Keratinocyte (primary cell): Measurements from ENCODE around the gene ROPN1L. TPM values are rescaled to one million over a fixed set of nuclear protein-coding genes. Genes with fewer than 3 reads are reported as not detected.

Experiments
- DNase-seq: peaks from one replicate; pipeline ENCODE4 v3.0.0-alpha.2; 2011; ENCODE audit warnings: low read depth, missing footprints, low spot score
- FAIRE-seq: peaks from 2 replicates; lab custom pipeline; 2011; peaks lifted over from hg19 to GRCh38; lab: Jason Lieb, UNC
- H2AFZ ChIP-seq: 2 replicates; pipeline ENCODE4 v1.6.0; 2012; ENCODE audit warnings: low read length, control low read depth, inconsistent platforms; ENCODE audit not compliant: control insufficient read depth
- H3K27ac ChIP-seq: 2 replicates; pipeline ENCODE4 v1.5.1; 2011; ENCODE audit warnings: low read length; ENCODE audit not compliant: control insufficient read depth, insufficient read depth
- H3K27me3 ChIP-seq: 3 replicates; pipeline ENCODE4 v1.6.0; 2011; ENCODE audit warnings: low read length; ENCODE audit not compliant: control insufficient read depth, insufficient read depth; ENCODE audit errors: extremely low read depth
- H3K36me3 ChIP-seq, 2 experiments: 2 replicates in 1 of 2; 3 replicates in 1 of 2; pipeline ENCODE4 v1.5.1; 2011; ENCODE audit warnings: low read length in 2 of 2, mild to moderate bottlenecking in 1 of 2; ENCODE audit not compliant: control insufficient read depth in 2 of 2, insufficient read depth in 2 of 2; ENCODE audit errors: extremely low read depth in 1 of 2
- H3K4me1 ChIP-seq: 3 replicates; pipeline ENCODE4 v1.5.1; 2011; ENCODE audit warnings: low read length; ENCODE audit not compliant: control insufficient read depth, insufficient read depth; ENCODE audit errors: extremely low read depth
- H3K4me2 ChIP-seq: 3 replicates; pipeline ENCODE4 v1.6.0; 2011; ENCODE audit warnings: low read depth, low read length; ENCODE audit not compliant: control insufficient read depth, insufficient read depth; ENCODE audit errors: extremely low read depth
- H3K4me3 ChIP-seq, 3 experiments: fragments of 200-600 bp in 1 of 3; sonication (generic) in 1 of 3; 2 replicates in 2 of 3; 3 replicates in 1 of 3; pipeline ENCODE4 v1.5.1; 2011 to 2016; ENCODE audit warnings: low read length in 3 of 3, mild to moderate bottlenecking in 3 of 3, control low read depth in 2 of 3, inconsistent platforms in 1 of 3, low read depth in 1 of 3, mixed read lengths in 1 of 3, mixed run types in 1 of 3, moderate library complexity in 1 of 3; ENCODE audit not compliant: control insufficient read depth in 2 of 3, insufficient read depth in 2 of 3; ENCODE audit errors: extremely low read depth in 1 of 3
- H3K79me2 ChIP-seq: 2 replicates; pipeline ENCODE4 v1.6.0; 2012; ENCODE audit warnings: low read length; ENCODE audit not compliant: control insufficient read depth, insufficient read depth
- H3K9ac ChIP-seq: 3 replicates; pipeline ENCODE4 v1.6.0; 2011; ENCODE audit warnings: low read length; ENCODE audit not compliant: control insufficient read depth, insufficient read depth; ENCODE audit errors: extremely low read depth
- H3K9me1 ChIP-seq: 3 replicates; pipeline ENCODE4 v1.6.0; 2011; ENCODE audit warnings: low read length; ENCODE audit not compliant: control insufficient read depth, insufficient read depth; ENCODE audit errors: extremely low read depth
- H3K9me3 ChIP-seq: 2 replicates; pipeline ENCODE4 v1.5.1; 2012; ENCODE audit warnings: low read depth, low read length; ENCODE audit not compliant: control insufficient read depth
- H4K20me1 ChIP-seq: 3 replicates; pipeline ENCODE4 v1.6.0; 2011; ENCODE audit warnings: low read length; ENCODE audit not compliant: control insufficient read depth, insufficient read depth; ENCODE audit errors: extremely low read depth
- CTCF ChIP-seq, 3 experiments: IDR thresholded peaks in 1 of 3; conservative IDR thresholded peaks in 1 of 3; optimal IDR thresholded peaks in 1 of 3; 2 replicates in 2 of 3; 3 replicates in 1 of 3; pipeline versions ENCODE3 to v1.5.1; 2011; ENCODE audit warnings: low read length in 3 of 3, mild to moderate bottlenecking in 3 of 3, moderate library complexity in 2 of 3, control low read depth in 1 of 3, inconsistent platforms in 1 of 3; ENCODE audit not compliant: insufficient read depth in 2 of 3; ENCODE audit errors: extremely low read depth in 1 of 3
- EZH2 ChIP-seq: IDR thresholded peaks from one replicate; pipeline ENCODE4 v1.6.1; 2012; ENCODE audit warnings: inconsistent platforms, mild to moderate bottlenecking, low read length, moderate library complexity
- dilution Hi-C: fragments of 300-500 bp; cut with MboI; formaldehyde crosslinking; loops from one replicate; pipeline ENCODE4 v1.7.0; 2020; ENCODE audit warnings: low sequenced_read_pairs; ENCODE audit not compliant: extremely low pct_ligation_motif_present
- polyA plus RNA-seq, 5 experiments: library from polyadenylated mRNA; depleted of rRNA in 3 of 5; stranded (reverse) in 3 of 5; stranded (forward) in 1 of 5; unstranded in 1 of 5; fragments of >200 nt; gene quantifications; 1 replicate in 1 of 5; 2 replicates in 3 of 5; 3 replicates in 1 of 5; pipeline versions ENCODE4 v1.2.1 to v1.2.3, GENCODE V29; 2011 to 2012; ENCODE audit warnings: missing spikeins in 2 of 5, low read depth in 1 of 5, low replicate concordance in 1 of 5

ROPN1L gene
- polyA plus RNA-seq, 1 donor (not counting 4 experiments of a cell fraction or from before 2014, with no cell fraction given): not detected

GRCh38 chr5:10503997-10504793, 62.5 kb downstream of the ROPN1L start:
- Histone ChIP-seq H3K9ac (no peak overlapping the region), H3K36me3 (no peaks in the 10 kb centered on the region), H3K9me1 (no peaks in the 10 kb centered on the region), H3K4me2 (no peak overlapping the region), H3K4me3 (no peak overlapping the region), H2AFZ (no peak overlapping the region), H3K79me2 (no peaks in the 10 kb centered on the region), H3K27me3 (no peaks in the 10 kb centered on the region), H4K20me1 (no peaks in the 10 kb centered on the region), H3K27ac (no peak overlapping the region), H3K9me3 (no peaks in the 10 kb centered on the region), H3K4me1 (peaks cover 6% of the 10 kb centered on the region)
- TF ChIP-seq CTCF (optimal IDR thresholded peaks at IDR 0.05 in 1 of 3, IDR thresholded peaks at IDR 0.05 in 1 of 3, conservative IDR thresholded peaks at IDR 0.05 in 1 of 3; ENCODE audit: extremely low read depth in 1 of 3, insufficient read depth in 2 of 3, low read length in 3 of 3) (no peak), EZH2 (no peak)
- DNase-seq: no peak
- FAIRE-seq: no peak
- dilution Hi-C loops: no loop called here

GRCh38 chr5:10505517-10506095, 63.9 kb downstream of the ROPN1L start:
- H4K20me1 ChIP-seq: no peaks in the 10 kb centered on the region
- H3K36me3 ChIP-seq: no peaks in the 10 kb centered on the region
- FAIRE-seq (no peak), DNase-seq (no peak)
- no peak overlapping the region for H3K9ac ChIP-seq
- dilution Hi-C loops: no loop called here
- no peak overlapping the region for H3K4me3 ChIP-seq
- H3K4me1 ChIP-seq: no peaks in the 10 kb centered on the region
- H3K9me3 ChIP-seq: no peaks in the 10 kb centered on the region
- no peaks in the 10 kb centered on the region for H3K27me3 ChIP-seq
- H3K27ac ChIP-seq: no peak overlapping the region
- H3K9me1 ChIP-seq: no peaks in the 10 kb centered on the region
- no peak overlapping the region for H2AFZ ChIP-seq
- no peak for TF ChIP-seq EZH2
- TF ChIP-seq CTCF (optimal IDR thresholded peaks at IDR 0.05 in 1 of 3, IDR thresholded peaks at IDR 0.05 in 1 of 3, conservative IDR thresholded peaks at IDR 0.05 in 1 of 3; ENCODE audit: extremely low read depth in 1 of 3, insufficient read depth in 2 of 3, low read length in 3 of 3): no peak
- H3K79me2 ChIP-seq: no peaks in the 10 kb centered on the region
- no peak overlapping the region for H3K4me2 ChIP-seq
